Suppressor macrophage treated with lipopolysaccharide for 4 hours (primary cell): Measurements from ENCODE around the gene SLC16A6.
"Not testable (repeated sequence)": the region's sequence is repeated elsewhere in the genome, so short reads cannot be mapped to it uniquely, and the experiment has no call there.

Experiments used
- DNase-seq: peaks from one replicate; pipeline ENCODE4 v3.0.0-alpha.2; 2020

SLC16A6 gene

GRCh38 chr17:68289473-68289872 lies 1.5 kb downstream of the SLC16A6 start:
- peak; percentile 32 for DNase-seq

DNA sequence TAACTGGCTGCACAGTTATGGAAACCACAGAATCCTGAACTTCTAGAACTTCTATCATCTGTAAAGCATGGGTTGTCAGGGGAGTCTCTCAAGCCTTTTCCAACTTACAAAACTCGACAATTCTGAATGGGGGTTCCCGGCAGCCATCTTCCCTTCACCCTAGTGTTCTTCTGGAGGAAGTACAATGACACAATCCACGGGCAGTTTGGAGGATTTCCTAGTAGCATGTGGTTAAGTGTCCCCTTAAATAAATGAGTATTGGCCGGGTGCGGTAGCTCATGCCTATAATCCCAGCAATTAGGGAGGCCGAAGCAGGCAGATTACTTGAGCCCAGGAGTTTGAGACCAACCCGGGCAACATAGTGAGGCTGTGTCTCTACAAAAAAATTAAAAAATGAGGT lies 2.1 kb downstream of the SLC16A6 start:
- DNase-seq: peak; percentile 82

GRCh38 chr17:68288375-68288774 lies 2.6 kb downstream of the SLC16A6 start:
- peak; percentile 86 for DNase-seq

GRCh38 chr17:68281965-68282364 lies 9.0 kb downstream of the SLC16A6 start:
- not testable (repeated sequence) for DNase-seq

GRCh38 chr17:68277807-68278206 lies 13.1 kb downstream of the SLC16A6 start:
- no peak for DNase-seq

GRCh38 chr17:68276339-68276738 lies 14.6 kb downstream of the SLC16A6 start:
- not testable (repeated sequence) for DNase-seq

DNA sequence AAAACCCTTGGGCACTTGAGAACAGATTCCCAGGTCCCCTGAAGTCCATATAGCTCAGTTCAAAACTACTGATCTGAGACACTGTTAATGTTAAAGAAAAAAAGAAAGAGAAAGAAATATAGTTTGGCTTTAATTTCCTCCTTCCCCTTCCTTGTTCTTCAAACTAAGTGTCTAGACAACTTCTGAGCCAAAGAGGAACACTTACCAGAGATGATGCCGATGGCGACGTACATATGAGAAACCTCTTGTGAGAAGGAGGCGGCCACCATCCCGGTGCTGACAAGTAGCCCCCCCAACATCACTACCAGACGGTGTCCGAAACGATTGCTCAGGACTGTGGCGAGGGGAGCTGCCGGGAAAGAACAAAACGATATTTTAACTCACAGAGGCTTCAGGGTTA lies 17.2 kb downstream of the SLC16A6 start:
- peak; percentile 46 for DNase-seq

GRCh38 chr17:68265833-68266232 lies 25.1 kb downstream of the SLC16A6 start:
- DNase-seq: not testable (repeated sequence)

- peak; percentile 67 for DNase-seq
Measured at GRCh38 chr17:68263101-68263681, 27.7 kb downstream of the SLC16A6 start.

DNA sequence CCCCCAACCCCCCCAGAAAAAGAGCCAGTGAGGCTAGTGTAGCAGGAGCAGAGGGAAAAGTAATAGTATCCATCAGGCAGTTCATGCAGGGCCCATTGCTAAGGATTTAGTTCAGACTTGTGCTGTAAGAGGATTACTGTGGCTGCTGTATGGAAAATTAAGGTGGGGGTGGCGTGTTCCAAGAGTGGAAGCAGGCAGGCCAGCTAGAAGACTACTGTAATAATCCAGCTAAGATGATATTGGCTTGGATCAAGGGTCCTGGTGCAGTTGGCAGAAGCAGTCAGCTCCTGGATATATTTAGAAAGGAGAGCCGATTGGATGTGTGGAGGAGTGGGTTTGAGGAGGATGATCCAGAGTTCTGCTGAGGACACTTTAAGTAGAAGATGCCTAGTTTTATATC lies 28.5 kb downstream of the SLC16A6 start:
- not testable (repeated sequence) for DNase-seq

GRCh38 chr17:68260051-68260762 lies 30.7 kb downstream of the SLC16A6 start:
- no peak for DNase-seq

DNA sequence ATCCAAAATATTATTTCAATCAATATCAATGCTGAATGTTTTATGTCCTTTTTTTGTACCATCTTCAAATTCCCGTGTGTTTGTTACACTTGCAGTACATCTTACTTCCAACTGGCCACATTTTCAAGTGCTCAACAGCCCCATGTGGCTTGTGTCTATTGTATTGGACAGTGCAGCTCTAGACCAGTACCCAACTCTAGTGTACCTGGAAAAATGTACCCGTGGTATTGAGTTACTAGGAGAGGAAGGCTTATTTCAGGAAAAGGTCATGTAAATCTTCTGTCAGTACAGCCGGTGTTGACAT lies 31.3 kb downstream of the SLC16A6 start:
- DNase-seq: not testable (repeated sequence)

- peak; percentile 73 for DNase-seq
Measured at GRCh38 chr17:68258890-68259647, 31.9 kb downstream of the SLC16A6 start.

- no peak for DNase-seq
Measured at GRCh38 chr17:68257934-68258333, 33.0 kb downstream of the SLC16A6 start.

- not testable (repeated sequence) for DNase-seq
Measured at GRCh38 chr17:68256701-68257100, 34.2 kb downstream of the SLC16A6 start.

DNA sequence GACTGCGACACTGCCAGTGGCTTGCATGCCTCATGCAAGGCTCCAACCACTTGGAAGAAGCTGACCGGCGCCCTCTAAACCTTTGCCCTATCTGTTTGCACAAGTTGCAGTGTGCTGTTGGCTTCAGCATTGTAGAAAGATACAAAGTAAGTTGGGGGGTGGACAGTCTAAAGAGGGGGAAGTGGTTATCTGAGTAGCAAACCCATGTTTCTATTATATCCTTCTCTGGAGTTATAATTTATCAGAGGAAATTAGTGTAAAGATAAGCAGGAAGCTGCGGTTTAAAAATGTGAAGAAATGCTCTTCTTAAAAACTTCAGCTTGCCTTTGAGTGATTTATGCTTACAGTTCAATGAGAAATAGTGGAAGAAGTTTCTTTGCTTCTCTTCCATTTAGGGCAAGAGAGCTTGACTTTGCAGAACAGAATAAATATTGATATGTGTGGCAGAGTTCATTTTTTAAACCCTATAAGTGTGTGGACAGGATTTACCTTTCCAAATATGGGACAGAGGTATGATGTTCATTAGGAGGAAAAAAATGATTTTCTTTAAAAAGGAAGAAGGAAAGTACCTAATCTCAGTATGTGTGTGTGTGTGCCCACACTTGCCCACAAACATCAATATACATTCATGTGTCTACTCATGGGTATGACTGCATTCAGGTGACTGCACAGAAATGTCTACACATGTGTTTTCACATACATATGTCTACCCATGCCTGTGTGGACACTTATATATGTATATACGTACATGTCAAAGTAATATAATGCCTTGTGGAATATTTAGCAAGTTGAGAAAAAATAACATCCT lies 35.0 kb downstream of the SLC16A6 start:
- DNase-seq: no peak

- DNase-seq: no peak
Measured at GRCh38 chr17:68255151-68255550, 35.8 kb downstream of the SLC16A6 start.

GRCh38 chr17:68253426-68253825 lies 37.5 kb downstream of the SLC16A6 start:
- DNase-seq: not testable (repeated sequence)

GRCh38 chr17:68249354-68249765 lies 41.6 kb downstream of the SLC16A6 start:
- peak; percentile 75 for DNase-seq

- peak; percentile 89 for DNase-seq
Measured at GRCh38 chr17:68248891-68249290, 42.0 kb downstream of the SLC16A6 start.

GRCh38 chr17:68248199-68248825 lies 42.6 kb downstream of the SLC16A6 start:
- DNase-seq: no peak

DNA sequence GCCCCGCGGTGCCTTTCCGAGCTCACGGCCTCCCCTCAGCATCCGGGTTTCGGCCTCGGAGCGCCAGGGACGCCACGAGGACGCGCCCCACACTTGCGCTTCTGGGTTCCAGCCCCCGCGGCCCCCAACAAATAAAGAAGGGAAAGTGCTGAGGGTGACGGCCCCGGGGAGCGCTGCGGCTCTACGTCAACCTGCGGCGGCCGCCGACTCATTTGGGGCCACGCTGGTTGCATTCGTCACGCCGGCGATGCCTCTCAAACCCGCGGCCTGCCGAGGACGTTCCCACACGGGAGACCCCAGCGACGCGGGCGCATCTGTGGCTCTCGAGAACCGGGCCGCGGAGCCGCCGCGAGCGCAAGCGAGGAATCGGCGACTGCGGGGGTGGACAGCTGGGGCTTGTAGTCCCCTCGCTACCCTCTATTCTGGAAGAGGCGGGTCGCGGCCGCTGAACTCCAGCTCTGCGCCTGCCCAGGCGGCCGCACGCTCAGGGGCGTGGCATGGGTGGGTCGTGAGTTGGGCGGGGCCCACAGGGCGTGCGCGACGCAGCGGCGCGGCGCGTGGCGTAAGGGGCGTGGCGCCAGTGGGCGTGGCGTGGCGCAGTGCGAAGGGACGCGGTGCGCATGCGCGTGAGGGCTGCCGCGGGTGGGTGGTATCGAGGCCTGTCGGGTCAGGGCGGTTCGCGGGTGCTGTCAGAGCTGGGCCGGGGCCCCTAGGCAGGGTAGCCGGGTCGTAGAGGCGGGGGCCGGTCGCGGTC lies 43.3 kb downstream of the SLC16A6 start, which contains the start of gene AMZ2:
Gene AMZ2 (plus strand): TSS at position 599 of the 754 bp plus-strand sequence. CDS start 2,145 bp downstream, outside the sequence.
- peak; percentile 99 for DNase-seq
